SKM-1 (cell line): ENCODE data around the gene PPT2.
"Not testable (repeated sequence)": the region's sequence is repeated elsewhere in the genome, so short reads cannot be mapped to it uniquely, and the experiment has no call there.

Experiments
- DNase-seq: peaks from one replicate; lab custom pipeline; 2025; ENCODE audit not compliant: unreplicated experiment; lab: John Stamatoyannopoulos, UW

The PPT2 gene

GRCh38 chr6:32188381-32189068 lies 34.6 kb downstream of the PPT2 start:
- no peak for DNase-seq

- DNase-seq: no peak
Observed at GRCh38 chr6:32189069-32189741, 35.3 kb downstream of the PPT2 start.

GRCh38 chr6:32189742-32190053 lies 35.8 kb downstream of the PPT2 start:
- no peak for DNase-seq

- DNase-seq: peak; percentile 95
Observed at GRCh38 chr6:32190054-32190851, 36.3 kb downstream of the PPT2 start, which contains the start of gene PBX2. TSS of gene PBX2 (minus strand) at chr6:32190202. CDS start at chr6:32189915, 287 bp downstream.

GRCh38 chr6:32190911-32191677 lies 37.2 kb downstream of the PPT2 start:
- DNase-seq: no peak

- DNase-seq: no peak
Observed at GRCh38 chr6:32191696-32192607, 38.0 kb downstream of the PPT2 start.

- peak; percentile 86 for DNase-seq
Observed at GRCh38 chr6:32192608-32193039, 38.7 kb downstream of the PPT2 start, which contains the start of gene GPSM3. TSS of gene GPSM3 (minus strand) at chr6:32192643. CDS start at chr6:32192513, 130 bp downstream.

- DNase-seq: not testable (repeated sequence)
Observed at GRCh38 chr6:32193096-32193495, 39.2 kb downstream of the PPT2 start.

- DNase-seq: no peak
Observed at GRCh38 chr6:32194388-32194787, 40.4 kb downstream of the PPT2 start.

GRCh38 chr6:32194825-32195651 lies 41.1 kb downstream of the PPT2 start:
- DNase-seq: peak; percentile 21

- DNase-seq: peak; percentile 98
Observed at GRCh38 chr6:32195652-32195901, 41.6 kb downstream of the PPT2 start.

GRCh38 chr6:32195902-32196681 lies 42.2 kb downstream of the PPT2 start:
- no peak for DNase-seq

- no peak for DNase-seq
Observed at GRCh38 chr6:32196682-32197616, 43.0 kb downstream of the PPT2 start.

- DNase-seq: no peak
Observed at GRCh38 chr6:32198345-32198696, 44.4 kb downstream of the PPT2 start.

- no peak for DNase-seq
Observed at GRCh38 chr6:32198866-32199265, 44.9 kb downstream of the PPT2 start.

- no peak for DNase-seq
Observed at GRCh38 chr6:32200711-32201475, 47.0 kb downstream of the PPT2 start.

- DNase-seq: no peak
Observed at GRCh38 chr6:32202186-32202585, 48.2 kb downstream of the PPT2 start.
